Activated gamma-delta T cell (primary cell): ENCODE data around the gene TRIM14.

ENCODE experiments used
- DNase-seq: peaks from one replicate; lab custom pipeline; 2025; lab: John Stamatoyannopoulos, UW
- total RNA-seq, 2 donors: gene quantifications; one replicate each; lab custom pipeline; 2026; lab: John Stamatoyannopoulos, UW

TRIM14 gene, protein sequence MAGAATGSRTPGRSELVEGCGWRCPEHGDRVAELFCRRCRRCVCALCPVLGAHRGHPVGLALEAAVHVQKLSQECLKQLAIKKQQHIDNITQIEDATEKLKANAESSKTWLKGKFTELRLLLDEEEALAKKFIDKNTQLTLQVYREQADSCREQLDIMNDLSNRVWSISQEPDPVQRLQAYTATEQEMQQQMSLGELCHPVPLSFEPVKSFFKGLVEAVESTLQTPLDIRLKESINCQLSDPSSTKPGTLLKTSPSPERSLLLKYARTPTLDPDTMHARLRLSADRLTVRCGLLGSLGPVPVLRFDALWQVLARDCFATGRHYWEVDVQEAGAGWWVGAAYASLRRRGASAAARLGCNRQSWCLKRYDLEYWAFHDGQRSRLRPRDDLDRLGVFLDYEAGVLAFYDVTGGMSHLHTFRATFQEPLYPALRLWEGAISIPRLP
- total RNA-seq, result 47.4 to 49.5 reads per million in 2 donors

DNA sequence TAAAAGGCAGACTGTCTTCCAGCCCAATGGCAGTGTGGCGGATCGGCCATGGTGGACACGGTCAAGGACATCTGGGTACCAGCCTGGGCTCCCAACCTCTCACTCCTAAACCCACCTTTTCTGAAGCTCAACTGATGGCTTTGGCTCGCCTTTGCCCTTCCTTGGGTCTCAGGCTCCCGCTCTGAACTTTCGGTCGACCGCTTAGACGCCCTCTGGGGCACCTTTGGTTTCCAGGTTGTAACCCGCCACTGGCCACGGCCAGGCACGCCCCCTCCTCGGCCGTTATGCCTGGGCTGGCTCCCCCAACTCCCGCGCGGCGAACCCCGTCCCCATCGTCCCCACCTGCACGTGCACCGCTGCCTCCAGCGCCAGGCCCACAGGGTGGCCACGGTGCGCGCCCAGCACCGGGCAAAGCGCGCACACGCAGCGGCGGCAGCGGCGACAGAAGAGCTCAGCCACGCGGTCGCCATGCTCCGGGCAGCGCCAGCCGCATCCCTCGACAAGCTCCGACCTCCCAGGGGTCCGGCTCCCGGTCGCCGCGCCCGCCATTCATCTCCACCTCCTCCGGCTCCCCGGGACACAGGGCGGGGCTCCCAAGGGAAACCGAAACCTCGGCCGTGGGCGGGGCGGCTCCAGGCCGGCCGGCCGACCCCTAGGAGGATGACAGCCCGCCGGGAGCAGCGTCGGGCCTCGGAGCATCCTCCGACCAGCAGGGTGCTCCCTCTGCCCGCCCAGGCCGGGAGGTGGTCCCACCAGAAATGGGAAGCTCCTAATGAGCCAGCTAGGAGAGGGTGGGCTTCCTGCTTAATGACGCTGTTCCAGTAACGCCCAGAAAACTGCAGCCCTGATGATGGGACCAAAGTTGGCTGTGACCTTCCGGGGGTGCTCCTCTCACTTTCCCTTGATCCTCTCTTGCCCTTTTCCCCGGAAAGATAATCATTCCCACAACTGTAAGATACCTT is at the start of gene TRIM14:
Gene TRIM14, minus strand, starts transcription at position 583 of the 962 bp plus-strand sequence. Its CDS starts 34 bp downstream, at position 549.
- peak; percentile 43 for DNase-seq

DNA sequence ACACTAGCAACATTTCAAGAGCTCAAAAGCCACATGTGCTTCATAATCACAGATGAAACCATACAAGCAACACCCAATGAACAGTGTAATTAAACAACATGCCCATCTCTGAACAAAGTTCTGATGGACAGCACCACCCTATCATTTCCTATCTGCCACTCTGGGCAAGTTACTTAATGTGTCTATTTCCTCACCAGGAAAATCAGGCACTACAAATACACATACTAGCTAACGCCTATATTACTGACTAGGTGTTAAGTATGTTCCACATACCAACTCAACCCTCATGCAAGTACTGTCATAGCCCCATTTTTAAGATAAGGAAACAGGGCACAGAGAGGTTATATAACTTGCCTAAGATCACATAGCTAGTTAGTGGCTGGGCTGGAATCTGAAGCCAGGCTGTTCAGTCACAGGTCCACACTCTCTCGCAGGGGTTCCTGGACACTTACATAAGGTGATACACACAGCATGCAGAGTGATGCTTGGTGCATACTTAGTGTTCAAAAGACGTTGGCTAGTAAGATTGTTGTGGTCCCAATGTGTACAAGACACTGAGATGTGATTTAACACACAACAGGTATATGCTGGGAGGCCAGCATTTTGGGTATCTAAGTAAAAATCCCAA is 49.2 kb upstream of the TRIM14 start:
- DNase-seq, result no peak

GRCh38 chr9:98164912-98165311 is 45.9 kb upstream of the TRIM14 start:
- DNase-seq, result no peak

DNA sequence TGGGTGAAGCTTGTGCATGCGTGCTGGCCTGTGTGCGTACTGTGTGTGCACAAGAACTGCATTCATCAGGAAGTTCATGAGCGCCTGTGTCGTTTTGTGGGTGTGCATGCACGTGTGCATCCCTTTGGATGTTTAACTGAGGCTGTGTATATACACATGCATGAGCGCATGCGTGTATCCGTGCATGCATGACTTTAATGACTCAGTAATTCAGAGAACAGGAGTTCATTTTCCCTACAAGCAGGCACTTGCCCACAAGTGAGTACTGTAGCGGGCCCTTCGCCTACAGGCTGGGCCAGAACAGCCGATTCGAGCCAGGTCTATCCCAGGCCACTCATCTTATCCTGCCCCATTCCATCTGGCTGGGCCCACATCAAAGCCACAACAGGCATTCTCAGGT is 43.6 kb upstream of the TRIM14 start:
- no peak for DNase-seq

- no peak for DNase-seq
These were observed 42.8 kb upstream of the TRIM14 start for GRCh38 chr9:98161851-98162250.

DNA sequence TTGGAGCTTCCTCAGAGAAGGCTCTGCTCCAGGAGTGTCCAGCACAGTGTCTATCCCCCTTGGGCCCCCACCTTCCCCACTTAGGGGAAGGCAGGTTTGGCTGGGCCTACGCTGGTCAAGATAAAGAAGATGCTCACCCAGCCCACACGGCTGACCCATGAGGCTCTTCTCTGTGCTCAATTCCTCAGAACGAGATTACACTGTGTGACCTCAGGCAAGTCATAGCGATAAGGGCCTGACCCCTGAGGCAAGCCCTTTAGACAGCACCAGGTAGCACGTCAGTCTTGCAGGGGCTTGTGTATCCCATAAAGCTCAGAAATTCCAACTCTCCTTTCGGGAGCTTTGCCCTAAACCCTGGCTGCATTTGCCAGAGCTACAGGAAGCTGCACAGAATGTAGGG is 40.8 kb upstream of the TRIM14 start:
- DNase-seq, result no peak

- DNase-seq, result no peak
These were observed 40.3 kb upstream of the TRIM14 start for GRCh38 chr9:98159301-98159700.

- no peak for DNase-seq
These were observed 39.2 kb upstream of the TRIM14 start for GRCh38 chr9:98158071-98158831.

- no peak for DNase-seq
These were observed 38.4 kb upstream of the TRIM14 start for GRCh38 chr9:98157372-98157771.

GRCh38 chr9:98154678-98155077 is 35.7 kb upstream of the TRIM14 start:
- DNase-seq, result no peak

DNA sequence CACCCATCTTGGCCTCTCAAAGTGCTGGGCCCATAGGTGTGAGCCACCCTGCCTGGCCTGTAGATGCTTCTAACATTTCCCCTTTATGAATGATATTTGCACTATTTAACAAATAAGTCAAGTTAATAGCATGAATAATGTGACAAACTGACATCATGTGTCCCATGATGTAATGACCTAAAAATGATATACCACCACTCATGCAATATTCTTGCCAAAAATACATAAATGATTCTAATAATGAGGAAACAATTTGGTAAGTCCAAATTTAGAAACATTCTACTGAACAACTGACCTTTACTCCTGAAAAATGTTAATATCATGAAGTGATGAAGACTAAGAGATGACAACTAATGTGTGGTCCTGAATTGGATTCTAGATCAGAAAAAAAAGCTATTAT is 33.5 kb upstream of the TRIM14 start:
- no peak for DNase-seq

DNA sequence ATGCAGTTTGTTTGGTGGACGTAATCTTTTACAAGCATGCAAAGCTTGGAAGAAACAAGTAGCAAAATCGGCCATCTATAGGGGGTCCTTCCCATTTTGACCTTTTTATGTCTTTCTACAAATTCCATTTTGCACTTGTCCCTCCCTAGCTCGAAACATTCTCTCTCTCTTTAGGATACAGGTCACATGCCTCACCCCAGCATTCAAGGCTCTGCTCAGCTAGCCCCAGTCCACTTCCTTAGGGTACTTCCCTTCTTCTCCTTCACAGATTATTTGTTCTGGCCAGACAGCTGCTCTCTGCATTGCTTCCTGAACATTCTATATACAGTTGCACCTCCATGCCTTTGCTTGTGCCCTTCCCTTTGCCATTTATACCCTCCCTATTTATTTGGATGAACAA is 31.7 kb upstream of the TRIM14 start:
- no peak for DNase-seq

GRCh38 chr9:98150164-98150563 is 31.1 kb upstream of the TRIM14 start:
- no peak for DNase-seq

DNA sequence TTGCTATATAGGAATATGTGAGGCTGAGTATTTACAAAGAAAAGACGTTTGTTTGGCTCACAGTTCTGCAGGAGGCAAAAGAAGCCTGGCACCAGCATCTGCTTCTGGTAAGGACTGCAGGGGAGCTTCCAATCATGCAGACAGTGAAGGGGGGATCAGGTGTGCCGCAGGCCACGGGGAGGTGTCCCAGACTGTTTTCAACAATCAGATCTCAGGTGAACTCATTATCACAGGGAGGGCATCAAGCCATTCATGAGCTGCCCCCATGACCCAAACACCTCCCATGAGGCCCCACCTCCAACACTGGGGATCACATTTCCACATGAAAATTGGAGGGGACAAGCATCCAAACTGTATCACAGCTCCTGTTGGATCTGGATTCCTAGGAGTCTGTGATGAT is 30.4 kb upstream of the TRIM14 start:
- DNase-seq, result no peak

DNA sequence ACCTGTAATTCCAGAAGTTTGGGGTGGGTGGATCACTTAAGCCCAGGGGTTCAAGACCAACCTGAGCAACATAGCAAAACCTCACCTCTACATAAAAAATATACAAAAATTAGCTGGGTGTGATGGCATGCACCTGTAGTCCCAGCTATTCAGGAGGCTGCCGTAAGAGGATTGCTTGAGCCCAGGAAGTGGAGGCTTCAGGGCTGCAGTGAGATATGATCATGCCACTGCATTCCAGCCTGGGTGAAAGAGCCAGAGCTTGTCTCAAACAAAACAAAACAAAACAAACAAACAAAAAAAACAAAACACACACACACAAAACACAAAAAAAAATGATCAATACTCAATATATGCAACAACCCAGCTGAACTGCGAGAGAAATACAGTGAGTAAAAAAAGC is 29.5 kb upstream of the TRIM14 start:
- DNase-seq, result no peak

DNA sequence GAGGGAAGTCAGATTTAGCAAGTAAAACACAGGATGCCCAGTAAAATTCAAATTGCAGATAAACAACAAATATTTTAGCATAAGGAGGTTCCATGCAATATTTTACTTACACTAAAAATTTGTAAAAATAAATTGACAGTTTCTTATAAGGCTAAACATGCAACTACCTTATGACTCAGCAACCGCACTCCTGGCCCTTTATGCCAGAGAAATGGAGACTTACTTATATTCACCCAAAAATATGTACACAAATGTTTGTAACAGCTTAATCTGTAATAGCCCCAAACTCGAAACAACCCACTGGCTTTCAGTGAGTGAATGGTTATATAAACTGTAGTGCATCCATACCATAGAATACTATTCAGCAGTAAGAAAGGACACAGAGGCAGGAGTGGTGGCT is 28.6 kb upstream of the TRIM14 start:
- no peak for DNase-seq

GRCh38 chr9:98146101-98146991 is 27.3 kb upstream of the TRIM14 start:
- DNase-seq, result no peak

GRCh38 chr9:98144631-98145030 is 25.6 kb upstream of the TRIM14 start:
- no peak for DNase-seq

- DNase-seq, result no peak
These were observed 25.1 kb upstream of the TRIM14 start for GRCh38 chr9:98144076-98144475.

GRCh38 chr9:98142925-98143481 is 24.0 kb upstream of the TRIM14 start:
- no peak for DNase-seq
